Activated CD8-positive, alpha-beta memory T cell treated with anti-CD3 and anti-CD28 coated beads, Interleukin-2, amount 50 U/mL, for 1 hour (primary cell): ENCODE measurements around the gene EPHA3.

Source experiments
- DNase-seq: peaks from one replicate; pipeline ENCODE4 v3.0.0-alpha.2; 2020; ENCODE audit errors: extremely low read depth

Gene EPHA3

DNA sequence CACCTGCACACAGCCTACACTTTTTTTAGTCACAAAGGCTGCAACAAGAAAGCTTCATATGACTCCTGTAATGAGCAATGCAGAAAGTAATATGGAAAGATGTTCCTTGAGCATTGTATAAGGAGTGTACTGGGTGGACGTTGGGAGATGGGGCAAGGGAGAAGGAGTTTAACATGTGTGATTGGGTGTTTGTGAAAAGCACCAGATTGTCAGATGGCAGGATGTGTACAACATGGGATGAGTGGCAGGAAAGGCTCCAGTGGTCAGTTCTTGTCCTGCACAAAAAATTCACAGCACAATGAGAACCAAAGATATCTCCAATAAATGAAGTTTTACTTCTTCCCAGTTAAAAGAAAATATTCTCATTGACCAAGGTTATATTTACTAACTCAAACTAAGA is 255.1 kb downstream of the EPHA3 start:
- DNase-seq: no peak

DNA sequence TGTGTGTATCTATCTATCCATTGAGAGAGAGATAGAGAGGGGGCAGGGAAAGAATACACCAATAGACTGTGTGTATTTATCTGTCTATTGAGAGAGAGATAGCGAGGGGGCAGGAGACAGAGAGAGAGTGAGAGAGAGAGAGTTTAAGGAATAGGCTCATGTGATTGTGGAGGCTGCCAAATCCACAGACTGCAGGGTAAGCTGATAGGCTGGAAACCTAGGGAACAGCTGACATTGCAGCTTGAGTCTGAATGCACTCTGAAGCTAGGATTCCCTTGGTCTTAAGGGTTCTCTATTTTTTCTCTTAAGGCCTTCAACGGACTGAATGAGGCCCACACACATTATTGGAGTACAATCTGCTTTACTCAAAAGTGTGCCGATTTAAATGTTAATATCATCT is 255.8 kb downstream of the EPHA3 start:
- DNase-seq: no peak

DNA sequence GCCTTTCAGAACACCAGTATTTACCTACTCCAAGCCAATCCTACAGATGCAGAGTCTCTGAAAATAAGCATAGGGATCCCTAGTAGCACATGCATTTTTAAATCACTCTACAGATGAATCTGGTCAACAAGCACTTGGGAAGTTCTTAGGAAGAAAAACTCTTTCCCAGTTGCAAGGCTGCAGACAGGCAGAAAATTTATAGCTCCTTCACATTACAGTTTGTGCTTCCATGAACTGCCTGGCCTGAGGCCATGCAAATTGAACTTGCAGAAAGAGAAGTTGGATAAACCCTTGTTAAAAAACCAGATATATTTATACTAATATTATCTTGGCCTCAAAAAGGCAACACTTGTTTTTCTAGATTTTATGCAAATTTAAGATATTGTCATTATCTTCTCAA is 256.9 kb downstream of the EPHA3 start:
- DNase-seq: no peak

DNA sequence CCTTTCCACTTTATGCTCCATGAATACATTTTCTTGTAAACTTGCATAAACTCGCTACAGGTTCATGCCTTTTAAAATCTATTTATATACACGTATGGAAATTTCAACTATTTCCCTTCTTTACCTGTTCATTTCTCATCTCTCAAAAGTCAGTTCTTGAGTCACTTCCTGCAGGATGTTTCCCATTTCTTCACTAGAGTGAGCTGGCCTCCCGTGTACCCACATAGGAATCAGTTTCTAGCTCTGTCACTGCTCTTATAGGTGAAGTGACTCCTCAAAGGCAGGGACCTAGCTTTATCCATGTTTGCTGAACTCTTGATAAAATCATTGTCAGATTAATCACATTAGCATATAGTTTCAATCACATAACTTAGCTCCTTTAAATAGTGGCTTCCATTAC is 259.7 kb downstream of the EPHA3 start:
- no peak for DNase-seq

DNA sequence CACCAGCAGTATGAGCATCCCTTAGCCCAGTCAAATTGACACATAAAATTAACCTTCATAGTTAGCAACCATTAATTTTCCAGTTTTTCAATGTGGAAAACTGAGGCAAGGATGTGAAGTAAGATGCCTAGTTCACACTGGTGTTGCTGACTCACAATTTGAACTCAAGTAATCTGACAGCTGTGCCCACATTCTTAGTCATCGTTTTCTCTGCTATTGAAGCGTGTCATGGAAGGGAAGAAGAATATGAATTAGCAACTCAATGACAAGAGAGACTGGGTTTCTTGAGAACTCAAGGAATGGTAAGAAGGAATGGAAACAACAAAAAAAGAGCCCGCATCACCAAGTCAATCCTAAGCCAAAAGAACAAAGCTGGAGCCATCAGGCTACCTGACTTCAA is 261.4 kb downstream of the EPHA3 start:
- no peak for DNase-seq

DNA sequence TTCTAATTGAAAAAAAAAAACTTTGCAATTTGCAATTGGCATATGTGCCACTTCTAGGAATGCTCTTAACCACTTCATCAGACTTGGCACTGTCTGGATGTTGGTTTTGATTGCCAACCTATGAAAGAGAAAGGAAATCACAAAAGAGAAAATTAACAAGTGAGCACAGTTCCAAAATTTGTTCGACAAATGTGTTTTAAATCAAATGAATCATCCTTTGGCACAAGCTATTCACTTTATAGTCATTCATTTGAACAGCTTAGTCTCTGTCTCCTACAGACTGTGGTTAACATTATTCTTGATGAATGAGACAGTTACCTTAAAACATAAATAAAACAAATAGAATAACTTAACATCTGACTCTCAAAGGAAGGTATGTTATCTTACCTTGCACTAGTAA is 265.0 kb downstream of the EPHA3 start:
- no peak for DNase-seq

DNA sequence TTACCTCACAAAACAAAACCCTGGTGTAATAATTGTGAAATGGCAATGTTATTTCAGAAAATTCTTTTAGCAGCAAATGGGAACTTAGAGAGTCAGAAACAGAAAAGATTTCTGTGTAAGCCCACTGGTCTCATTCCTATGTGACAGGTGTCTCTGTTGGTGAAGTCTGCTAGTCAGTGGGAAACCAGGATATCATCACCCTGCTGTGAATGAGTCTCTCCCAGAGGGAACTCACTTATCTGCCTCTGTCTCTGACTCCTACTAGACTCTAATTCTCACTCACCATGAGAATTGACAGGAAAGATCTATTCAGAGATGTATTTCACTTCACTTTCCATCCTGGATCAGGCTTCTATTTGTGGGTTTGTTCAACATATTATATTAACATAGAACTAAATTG is 266.0 kb downstream of the EPHA3 start:
- no peak for DNase-seq

DNA sequence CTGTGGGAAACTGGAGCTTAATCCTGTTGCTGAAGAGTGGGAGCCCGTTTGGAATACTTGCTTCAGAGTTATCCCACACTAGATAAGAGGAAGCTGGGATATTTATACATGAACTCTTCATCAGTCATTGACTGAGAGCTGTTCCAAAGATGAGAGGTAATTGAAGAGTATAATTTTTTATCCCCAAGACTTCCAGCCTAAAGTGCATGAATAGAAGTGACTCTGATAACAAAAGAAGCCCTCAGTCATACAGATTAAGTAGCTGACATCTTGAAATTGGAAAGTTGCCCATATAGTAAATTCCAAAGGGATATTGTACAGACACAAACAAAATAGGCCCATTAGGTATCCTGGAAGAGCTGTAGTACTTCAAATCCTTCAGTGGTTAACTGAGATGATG is 268.0 kb downstream of the EPHA3 start:
- no peak for DNase-seq

DNA sequence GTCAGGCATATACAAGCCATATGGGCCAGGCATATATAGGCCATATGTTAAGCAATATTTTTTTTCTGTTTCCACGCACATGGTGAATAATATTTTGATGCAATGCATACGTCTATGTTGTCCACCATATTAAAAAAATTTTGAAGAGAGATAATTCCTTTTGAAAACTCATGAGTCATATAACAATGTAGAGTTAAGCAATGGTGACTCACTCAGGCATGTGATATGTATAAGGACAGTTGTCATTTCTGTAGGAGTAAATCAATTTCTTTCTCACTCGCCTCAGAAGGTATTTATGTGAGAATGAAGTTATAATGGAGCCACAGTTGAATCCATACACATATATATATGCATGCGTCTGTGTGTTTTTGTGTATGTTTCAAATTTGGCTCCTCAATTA is 272.6 kb downstream of the EPHA3 start:
- DNase-seq: no peak

DNA sequence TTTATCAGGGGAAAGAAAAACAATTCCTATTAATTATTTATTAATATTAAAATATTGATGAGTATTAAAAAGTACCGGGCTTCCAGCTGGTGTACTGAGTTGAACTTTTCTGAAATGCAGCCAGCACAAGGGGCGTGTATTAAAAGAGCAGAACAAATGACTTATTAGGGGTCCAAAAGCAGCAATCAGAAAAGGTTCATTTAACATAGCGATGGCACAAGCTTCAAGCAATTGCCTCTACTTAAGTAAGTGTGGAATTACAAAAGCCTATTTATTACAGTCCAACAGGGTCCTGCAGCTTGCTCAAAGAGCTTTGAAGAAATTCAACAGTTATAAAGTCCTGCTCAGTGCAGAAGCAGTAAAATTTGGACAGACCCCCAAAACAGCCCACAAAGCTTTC is 285.6 kb downstream of the EPHA3 start:
- no peak for DNase-seq

DNA sequence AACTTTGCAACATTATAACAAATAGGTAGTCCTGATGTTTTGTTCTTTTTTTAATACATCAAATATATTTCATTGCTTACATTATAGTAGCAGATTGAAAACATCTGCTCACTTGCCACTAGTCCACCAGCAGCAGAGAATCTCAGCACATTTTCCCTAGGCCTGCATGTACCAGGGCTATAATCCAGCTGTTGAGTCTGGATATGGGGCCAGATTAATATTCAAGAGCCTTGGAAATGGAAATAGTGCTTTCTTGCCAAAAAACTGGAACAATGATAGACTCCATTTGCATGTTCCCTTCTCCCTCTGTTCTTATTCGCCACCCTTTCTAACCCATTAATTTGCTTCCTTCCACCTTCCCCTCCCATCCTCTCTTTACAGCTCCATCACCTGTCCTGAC is 288.0 kb downstream of the EPHA3 start:
- DNase-seq: no peak

DNA sequence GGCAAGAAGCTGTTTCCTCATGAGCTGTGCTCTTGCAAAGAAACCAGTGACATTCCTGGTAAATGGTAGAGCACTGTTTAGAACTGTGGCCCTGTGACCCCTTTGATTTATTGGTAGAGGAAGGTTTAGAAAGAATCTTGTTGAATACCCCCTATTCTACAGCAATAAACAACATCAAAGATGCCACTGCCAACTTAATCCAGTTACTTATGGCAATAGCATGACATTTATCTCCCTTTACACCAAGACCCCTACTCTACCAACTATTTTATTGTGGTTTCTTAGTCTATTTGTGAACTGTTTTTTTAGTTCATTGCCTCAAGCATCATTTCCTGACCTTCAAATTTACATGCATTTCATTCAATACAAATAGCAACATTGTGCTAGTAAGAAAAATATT is 288.6 kb downstream of the EPHA3 start:
- no peak for DNase-seq

DNA sequence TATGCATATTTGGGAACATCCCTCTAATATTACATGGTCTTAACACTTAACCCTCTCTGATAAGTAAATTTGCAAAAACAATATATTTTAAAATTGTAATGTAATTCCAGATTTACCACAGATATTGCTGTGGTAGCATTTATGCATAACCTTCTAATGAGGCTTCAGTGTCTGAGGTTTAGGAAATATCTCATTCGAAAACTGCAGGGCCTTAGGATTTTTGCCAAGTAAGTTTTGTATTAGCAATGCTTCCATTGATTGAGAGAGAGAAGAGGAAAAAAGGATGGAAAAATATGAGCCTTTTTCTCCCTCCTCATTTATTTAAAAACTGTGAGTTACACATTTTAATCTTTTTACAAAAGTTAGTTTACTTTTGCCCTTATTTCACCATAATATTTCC is 294.6 kb downstream of the EPHA3 start:
- DNase-seq: no peak

DNA sequence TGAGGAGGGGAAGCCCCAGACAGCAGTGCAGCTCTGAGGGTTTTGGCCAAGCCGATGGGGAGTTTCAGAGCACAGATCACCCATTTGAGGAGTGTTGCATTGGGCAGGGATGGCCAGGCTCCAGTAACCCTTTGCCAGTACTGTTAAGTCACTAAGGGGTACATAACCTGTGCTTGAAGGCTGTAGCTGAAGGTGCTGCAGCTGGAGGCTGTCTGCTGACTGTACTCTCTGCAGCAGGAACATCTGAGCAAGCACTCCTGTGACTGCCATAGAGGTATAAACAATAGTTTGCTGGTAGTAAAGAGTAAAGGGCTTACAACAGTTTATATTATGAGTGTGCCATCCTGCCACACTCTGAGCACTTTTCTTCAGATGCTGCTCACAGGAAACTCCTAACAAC is 297.8 kb downstream of the EPHA3 start:
- no peak for DNase-seq

DNA sequence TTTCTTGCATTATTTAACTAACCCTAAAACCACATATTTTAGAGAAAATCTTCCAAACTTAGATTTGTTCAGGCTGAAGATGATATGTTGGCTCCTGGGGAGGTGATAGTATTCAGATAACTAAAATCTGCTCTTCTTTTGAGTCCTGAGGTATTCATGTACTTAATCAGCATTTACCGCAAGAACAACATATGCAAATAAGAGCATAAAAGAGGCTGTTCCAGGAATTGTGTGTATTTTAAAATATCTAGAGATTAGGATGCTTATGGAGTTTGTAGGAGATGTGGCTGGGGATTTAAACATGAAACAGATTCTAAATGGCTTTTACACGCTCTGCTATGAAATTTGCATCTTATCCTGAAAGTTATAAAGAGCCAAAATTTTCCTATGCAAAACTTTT is 298.2 kb downstream of the EPHA3 start:
- DNase-seq: no peak

DNA sequence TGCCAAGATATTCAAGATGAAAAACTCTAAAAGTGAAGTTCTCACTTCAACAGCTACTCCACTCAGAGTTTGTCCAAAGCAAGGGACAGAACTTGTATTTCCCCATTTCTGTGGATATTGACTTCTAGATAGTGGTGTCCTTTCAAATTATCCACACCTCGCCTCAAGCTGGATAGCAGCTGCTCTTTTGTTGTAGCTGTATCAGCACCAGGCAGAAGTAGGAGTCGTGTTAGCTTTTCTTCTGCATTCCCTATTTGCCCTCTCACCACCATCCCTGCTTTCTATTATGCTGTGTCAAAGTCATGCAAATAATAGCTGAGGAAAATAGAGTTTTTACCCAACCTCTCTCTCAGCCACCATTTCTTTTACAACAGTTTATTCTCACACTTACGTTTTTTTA is 303.8 kb downstream of the EPHA3 start:
- no peak for DNase-seq

DNA sequence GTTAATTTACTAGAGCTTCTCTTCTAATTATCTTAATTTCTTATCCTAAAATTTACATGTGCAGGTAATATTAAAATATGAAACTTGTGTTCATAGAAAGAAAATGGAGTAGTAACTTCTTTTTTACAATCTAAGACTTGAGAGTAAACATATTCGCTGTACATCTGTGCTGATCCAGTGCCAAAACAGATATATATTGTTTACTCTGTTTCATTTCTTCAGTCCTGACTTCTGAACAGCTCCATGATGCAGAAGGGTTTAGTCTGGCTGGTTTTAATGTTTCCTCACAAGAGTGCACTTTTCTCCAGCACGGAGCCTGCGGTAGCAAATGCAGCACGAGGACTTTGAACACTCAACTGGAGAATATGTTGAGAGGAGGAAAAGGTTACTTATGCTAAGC is 306.8 kb downstream of the EPHA3 start:
- DNase-seq: no peak

DNA sequence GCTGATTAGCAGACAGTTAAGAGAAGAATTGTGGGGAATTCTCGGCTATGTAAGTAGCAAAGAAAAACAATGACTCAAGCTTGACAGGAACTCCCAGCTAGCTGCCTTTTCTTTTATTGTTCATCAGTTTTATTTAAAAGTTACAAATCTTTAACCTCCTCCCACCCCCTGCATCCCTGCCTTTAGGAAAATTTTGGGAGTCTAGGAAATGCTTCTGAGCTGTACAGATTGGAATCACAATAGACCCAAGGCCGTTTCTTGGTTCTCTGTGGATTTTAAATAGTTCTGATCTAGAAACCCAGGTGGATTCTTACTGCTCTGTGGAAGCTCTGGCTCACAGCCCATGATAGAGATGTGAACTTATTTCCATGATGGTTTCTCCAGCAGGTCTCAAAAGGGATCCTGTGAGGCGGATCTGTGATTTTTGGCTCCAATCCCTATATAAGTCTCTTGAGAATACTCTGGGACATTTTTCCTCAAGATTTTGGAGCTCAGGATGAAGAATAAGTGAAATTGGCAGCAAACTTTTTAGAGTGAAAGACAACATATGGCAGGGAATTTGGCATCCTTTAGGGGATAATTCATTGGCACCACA is 312.3 kb downstream of the EPHA3 start:
- no peak for DNase-seq

DNA sequence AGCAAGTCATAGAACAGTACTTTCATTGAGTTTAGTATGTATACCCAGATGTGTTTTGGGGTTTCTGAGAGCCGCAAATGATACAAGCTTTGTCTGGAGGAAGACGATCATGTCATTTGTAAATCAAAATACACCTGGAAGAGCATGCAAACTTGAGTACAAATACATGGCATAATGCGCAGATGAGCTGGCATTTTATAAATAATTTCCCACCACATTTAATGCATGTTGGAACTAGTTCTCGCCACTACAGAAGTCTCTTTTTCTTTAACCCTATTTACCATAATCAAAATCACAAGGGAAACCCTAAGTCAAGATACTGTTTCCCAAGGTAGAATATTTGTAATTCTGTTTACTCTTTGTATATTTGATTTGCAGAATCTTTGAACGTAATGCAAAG is 318.6 kb downstream of the EPHA3 start:
- DNase-seq: no peak

DNA sequence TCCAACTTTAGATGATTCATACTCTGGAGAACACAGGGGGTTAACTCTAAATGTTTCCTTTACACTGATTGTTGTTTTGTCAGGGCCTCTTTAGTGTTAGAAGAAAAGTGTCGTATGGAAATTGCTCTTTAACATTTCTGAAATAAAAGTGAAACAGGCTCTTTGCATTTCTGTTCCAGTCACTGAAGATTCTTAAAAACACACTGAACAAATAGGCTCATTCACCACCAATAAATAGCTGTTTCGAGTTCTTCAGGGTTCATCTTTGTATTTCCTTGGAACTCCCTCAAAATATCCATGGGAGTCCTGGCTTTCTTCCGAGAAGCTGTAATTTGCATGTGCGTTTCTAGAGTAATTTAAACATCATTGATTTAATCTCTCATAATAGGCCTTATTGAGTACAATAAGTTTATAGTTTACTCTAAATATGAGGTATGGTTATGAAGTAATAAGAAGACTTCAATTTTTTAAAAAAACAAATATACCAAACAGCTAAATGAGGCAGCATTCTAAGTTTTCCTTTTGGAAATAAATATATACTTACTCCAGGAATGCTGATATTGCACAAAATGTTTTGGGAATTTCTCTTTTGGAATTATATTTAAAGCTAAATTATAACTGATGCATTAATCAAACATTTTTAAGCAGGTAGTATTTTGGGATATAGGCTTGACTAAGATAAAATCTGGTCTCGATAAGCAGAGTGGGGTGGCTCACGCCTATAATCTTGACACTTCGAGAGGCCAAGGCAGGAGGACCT is 327.4 kb downstream of the EPHA3 start:
- DNase-seq: no peak

DNA sequence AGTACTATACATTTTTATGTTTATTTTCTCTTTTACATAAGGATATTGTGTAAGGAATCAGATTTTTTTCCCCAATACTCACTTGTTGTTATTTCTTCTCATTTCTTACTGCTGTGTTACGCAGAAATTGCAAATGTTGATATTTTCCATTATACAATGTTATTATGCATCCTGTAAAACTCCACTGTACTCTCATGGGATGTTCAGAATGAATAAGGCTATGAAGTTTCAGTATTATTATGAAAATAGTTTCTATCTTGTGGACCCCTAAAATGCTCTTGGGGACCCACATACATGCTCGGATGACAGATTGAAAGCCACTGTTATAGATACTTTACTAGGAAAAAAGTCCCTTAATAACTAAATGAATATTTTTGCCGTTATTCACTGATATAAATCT is 329.4 kb downstream of the EPHA3 start:
- DNase-seq: no peak

DNA sequence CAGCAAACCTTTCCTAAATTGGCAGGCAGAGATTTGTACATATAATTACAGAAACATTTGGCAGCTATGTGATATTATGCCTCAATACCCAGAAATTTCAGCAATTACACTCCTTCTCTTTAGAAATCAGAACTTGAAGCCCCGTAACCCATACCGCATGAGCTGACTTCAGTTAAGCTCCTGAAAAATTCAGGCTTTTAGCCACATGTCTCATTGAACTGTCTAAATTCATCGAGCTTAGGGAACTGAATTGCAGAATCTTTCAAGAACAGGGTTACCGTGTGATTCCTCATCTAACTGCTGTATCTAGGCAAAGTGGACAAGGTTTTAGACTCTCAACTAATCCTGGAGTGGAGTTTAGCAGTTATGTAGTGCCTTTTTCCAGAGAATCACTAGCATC is 333.0 kb downstream of the EPHA3 start:
- DNase-seq: no peak

DNA sequence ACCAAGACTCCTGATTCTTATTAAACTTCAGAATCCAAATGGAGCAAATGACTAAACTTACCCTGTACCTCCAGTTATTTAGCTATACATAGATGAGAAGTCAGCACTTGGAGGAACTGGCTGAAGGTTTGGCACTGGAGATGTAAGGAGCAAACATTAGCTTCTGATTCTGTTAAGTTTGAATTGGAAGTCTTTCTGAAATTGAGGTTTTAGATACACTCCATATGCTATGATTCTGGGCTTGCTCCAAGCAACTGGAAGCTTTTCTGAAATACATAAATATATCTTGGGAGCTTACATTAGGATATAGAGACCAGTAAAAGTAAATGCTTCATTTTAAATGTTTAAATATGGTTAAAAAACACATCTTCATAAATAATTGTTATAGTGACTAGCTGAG is 333.7 kb downstream of the EPHA3 start:
- no peak for DNase-seq

DNA sequence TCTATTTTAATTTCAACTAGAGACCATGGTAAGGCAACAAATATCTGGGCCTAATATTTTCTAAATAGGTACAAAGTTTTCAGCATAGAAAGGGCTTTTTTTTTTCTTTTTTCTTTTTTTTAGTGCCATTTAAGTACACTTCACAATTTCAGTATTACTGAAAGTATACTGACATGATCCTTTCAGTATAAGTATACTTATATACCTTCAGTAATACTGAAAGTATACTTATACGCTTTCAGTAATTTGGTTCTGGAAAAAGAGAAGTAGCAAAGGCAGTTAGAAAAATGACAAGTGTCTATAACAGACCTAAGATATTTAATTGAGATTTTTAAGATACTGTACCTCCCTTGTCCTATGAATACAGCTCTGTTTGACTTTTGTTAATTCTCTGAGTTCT is 339.2 kb downstream of the EPHA3 start:
- DNase-seq: no peak
